C4-2B (cell line): ENCODE data around the gene ZCWPW1.

Experiments used
- CTCF ChIP-seq: fragments of 450-650 bp; conservative IDR thresholded peaks from 2 replicates; pipeline ENCODE4 v1.5.1; 2017; ENCODE audit warnings: mild to moderate bottlenecking
- ZFX ChIP-seq: fragments of 450-650 bp; IDR thresholded peaks from 2 replicates; pipeline ENCODE4 v1.6.1; 2017

- TF ChIP-seq CTCF, result no peak
- TF ChIP-seq ZFX, result no peak
Measured at GRCh38 chr7:100366411-100367250, 61.9 kb downstream of the ZCWPW1 start.
